AG04449 (cell line): ENCODE data around the gene PCDHA8.
A peak's percentile ranks its signal among the peaks of the same experiment; 100 is the strongest.
"Not testable (repeated sequence)": the region's sequence is repeated elsewhere in the genome, so short reads cannot be mapped to it uniquely, and the experiment has no call there.

Source experiments
- CTCF ChIA-PET: fragments of 350-600 bp; formaldehyde crosslinking; extraction: SDS; loops from one replicate; lab custom pipeline; 2021; ENCODE audit warnings: antibody characterized with exemption; lab: Yijun Ruan, JAX
- POLR2A ChIA-PET: fragments of 400-600, 350-600 bp; formaldehyde crosslinking; extraction: SDS; loops from one replicate; lab custom pipeline; 2020; ENCODE audit warnings: antibody characterized with exemption, inconsistent platforms; lab: Yijun Ruan, JAX
- DNase-seq: peaks from one replicate; pipeline ENCODE4 v3.0.0-alpha.2; 2010; ENCODE audit warnings: low read depth, low spot score
- H3K4me3 ChIP-seq: 2 replicates; pipeline ENCODE4 v1.5.1; 2011; ENCODE audit warnings: low read depth, mild to moderate bottlenecking, control low read depth, low read length
- TF ChIP-seq, protein P1 (sequence below): IDR thresholded peaks from one replicate; pipeline ENCODE4 v1.5.1; 2011; ENCODE audit warnings: mild to moderate bottlenecking, moderate library complexity, low read length, control low read depth, inconsistent platforms; ENCODE audit not compliant: insufficient read depth; ENCODE audit errors: missing control alignments

PCDHA8 gene

DNA sequence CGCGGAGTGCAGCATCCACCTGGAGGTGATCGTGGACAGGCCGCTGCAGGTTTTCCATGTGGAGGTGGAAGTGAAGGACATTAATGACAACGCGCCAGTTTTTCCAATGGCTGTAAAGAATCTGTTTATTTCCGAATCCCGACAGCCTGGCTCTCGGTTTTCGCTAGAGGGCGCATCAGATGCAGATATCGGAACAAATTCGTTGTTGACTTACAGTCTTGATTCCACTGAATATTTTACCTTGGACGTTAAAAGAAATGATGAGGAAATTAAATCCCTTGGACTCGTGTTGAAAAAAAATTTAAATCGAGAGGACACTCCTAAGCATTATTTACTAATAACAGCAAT, 39.5 kb upstream of the PCDHA8 start:
- no peak overlapping the region for H3K4me3 ChIP-seq
- POLR2A ChIA-PET: no interaction called here
- CTCF ChIA-PET: no interaction called here
- TF ChIP-seq, protein P1, sequence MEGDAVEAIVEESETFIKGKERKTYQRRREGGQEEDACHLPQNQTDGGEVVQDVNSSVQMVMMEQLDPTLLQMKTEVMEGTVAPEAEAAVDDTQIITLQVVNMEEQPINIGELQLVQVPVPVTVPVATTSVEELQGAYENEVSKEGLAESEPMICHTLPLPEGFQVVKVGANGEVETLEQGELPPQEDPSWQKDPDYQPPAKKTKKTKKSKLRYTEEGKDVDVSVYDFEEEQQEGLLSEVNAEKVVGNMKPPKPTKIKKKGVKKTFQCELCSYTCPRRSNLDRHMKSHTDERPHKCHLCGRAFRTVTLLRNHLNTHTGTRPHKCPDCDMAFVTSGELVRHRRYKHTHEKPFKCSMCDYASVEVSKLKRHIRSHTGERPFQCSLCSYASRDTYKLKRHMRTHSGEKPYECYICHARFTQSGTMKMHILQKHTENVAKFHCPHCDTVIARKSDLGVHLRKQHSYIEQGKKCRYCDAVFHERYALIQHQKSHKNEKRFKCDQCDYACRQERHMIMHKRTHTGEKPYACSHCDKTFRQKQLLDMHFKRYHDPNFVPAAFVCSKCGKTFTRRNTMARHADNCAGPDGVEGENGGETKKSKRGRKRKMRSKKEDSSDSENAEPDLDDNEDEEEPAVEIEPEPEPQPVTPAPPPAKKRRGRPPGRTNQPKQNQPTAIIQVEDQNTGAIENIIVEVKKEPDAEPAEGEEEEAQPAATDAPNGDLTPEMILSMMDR: no peak
- no peak for DNase-seq

GRCh38 chr5:140802381-140802780, 38.6 kb upstream of the PCDHA8 start:
- POLR2A ChIA-PET, DNase-seq, CTCF ChIA-PET, H3K4me3 ChIP-seq: not testable (repeated sequence)

GRCh38 chr5:140802781-140803271, 38.2 kb upstream of the PCDHA8 start:
- ChIA-PET CTCF (no interaction called here), POLR2A (no interaction called here)
- H3K4me3 ChIP-seq: no peak overlapping the region
- TF ChIP-seq, protein P1: no peak
- DNase-seq: no peak

- TF ChIP-seq, protein P1: peak; percentile 11
- DNase-seq: no peak
- POLR2A ChIA-PET: no interaction called here
- CTCF ChIA-PET: interaction anchor here (0.8 to 1.9 kb wide), 2 partner anchors 12 to 756 kb away, joined by 5 to 7 read pairs; partner anchors contain the start of gene PCDHA2
- peak within 1 kb of the TSS; percentile 33; the same call in 1 of the 2 replicates for H3K4me3 ChIP-seq
These were observed 33.9 kb upstream of the PCDHA8 start, which contains the start of gene PCDHA4 for GRCh38 chr5:140806834-140807775. TSS of gene PCDHA4 (plus strand) at chr5:140807068.

DNA sequence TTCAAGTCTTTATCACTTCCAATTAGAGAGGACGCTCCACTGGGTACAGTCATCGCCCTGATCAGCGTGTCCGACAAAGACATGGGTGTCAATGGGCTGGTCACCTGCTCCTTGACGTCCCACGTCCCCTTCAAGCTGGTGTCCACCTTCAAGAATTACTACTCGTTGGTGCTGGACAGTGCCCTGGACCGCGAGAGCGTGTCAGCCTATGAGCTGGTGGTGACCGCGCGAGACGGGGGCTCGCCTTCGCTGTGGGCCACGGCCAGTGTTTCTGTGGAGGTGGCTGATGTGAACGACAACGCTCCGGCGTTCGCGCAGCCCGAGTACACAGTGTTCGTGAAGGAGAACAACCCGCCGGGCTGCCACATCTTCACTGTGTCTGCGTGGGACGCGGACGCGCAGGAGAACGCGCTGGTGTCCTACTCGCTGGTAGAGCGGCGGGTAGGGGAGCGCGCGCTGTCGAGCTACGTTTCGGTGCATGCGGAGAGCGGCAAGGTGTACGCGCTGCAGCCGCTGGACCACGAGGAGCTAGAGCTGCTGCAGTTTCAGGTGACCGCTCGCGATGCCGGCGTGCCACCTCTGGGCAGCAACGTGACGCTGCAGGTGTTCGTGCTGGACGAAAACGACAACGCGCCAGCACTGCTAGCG, 32.6 kb upstream of the PCDHA8 start:
- H3K4me3 ChIP-seq, DNase-seq, POLR2A ChIA-PET: not testable (repeated sequence)
- CTCF ChIA-PET: interaction anchor here (0.8 kb wide), 1 partner anchor 755 kb away, joined by 5 read pairs; no protein-coding TSS in a partner anchor

DNA sequence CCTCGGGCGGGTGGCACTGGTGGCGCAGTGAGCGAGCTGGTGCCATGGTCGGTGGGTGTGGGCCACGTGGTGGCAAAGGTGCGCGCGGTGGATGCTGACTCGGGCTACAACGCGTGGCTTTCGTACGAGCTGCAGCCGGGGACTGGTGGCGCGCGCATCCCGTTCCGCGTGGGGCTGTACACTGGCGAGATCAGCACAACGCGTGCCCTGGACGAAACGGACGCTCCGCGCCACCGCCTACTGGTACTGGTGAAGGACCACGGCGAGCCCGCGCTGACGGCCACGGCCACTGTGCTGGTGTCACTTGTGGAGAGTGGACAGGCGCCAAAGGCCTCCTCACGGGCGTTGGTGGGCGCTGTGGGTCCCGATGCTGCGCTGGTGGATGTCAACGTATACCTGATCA, 32.1 kb upstream of the PCDHA8 start:
- TF ChIP-seq, protein P1: no peak
- POLR2A ChIA-PET: no interaction called here
- CTCF ChIA-PET: no interaction called here
- no peak for DNase-seq
- no peak overlapping the region for H3K4me3 ChIP-seq
